ENCODE results near the gene PFDN2.

Gene PFDN2

DNA sequence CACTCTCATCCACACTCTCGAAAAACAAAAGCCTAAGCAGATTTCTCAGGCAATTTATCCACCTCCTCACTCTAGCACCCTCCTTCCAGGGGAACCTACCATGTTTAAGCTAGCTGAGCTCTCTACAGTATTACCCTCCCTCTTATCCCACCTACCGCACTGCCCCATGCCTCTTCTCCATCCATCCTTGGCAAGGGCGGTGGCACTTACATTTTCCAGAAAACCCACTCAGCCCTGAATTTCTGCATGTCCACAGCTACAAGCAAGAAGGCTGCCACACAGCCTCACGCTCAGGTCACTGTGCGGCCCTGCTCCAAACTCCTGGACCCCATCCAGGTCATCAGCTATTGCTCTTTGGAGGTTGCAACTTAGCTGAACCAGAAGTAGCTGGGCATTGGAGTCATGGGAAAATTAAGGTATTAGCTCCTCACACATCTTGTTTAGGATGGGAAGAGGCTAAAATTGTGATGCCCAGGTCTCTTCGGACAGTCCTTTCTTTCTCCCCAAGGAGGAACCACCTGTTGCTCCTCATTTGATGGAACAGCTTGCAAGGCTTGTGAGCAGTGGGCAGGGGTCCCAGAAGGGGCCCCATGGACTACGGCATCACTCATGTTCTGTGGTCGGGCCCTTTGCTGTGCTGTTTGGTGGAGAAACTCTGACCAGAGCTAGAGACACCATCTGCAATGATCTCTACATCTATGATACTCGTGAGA is 18.6 kb downstream of the PFDN2 start:
- no peak for DNase-seq (ENCODE audit: low read depth in 3 of 3)

DNA sequence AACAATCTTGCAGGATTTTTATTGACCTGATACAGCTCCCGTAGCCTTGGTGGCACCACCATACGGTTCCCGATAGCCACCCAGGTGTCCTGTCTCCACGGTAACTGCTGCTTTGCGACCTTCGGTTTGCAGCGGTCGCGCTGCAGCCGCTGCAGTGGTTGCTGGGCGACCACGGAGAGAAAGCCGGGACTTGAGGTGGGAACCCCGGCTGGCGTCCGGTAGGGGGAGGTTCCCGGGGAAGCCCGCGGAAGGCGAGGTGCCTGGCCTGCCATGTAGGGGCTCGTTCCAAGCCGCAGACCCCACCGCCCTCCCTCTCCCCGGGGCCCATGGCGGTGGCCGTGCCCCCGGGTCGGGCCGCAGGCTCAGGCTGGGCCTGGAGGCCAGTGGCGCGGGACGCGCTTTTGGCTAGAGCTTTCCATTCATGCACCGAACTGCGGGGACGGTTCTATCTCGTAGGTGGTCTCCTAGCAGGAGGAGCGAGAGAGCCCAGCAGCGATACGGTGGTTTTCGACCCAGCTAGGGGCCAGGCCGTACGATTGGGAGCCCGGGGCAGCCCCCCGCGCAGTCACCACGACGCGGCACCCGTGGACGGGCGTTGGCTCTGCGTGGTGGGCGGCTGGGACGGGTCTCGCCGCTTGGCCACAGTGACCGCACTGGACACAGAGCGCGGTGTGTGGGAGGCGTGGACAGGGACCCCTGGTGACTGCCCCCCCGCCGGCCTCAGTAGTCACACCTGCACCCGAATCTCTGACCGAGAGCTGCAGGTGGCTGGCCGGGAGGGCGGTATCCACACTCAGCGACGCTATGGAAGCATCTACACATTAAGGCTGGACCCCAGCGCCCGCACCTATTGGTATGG is 19.4 kb downstream of the PFDN2 start, which contains the start of gene KLHDC9:
Gene KLHDC9, plus strand, starts transcription at position 152 of the 859 bp plus-strand sequence. Its CDS starts 175 bp downstream, at position 327.
- DNase-seq (ENCODE audit: low read depth in 3 of 3) = peak; percentile 35 to 73 (median 38)

DNA sequence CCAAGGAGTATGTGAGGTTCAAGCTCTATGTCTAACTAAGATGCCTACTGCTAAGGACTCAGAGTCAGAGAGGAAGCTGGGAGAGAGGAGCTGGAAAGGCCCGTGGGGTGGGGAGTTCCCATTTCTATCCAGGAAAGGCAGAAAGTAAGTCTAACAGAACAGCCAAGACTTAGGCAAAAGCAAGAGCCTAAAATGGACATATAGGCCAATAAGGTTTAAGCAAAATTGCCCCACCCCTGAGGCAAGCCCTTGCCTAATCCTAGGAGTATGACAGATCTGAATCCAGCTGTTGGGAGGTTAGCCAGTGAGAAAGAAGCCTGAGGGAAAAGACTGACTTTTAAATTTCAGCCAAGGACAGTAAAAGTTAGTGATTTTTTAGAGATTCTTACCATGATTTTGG is 21.3 kb downstream of the PFDN2 start:
- DNase-seq (ENCODE audit: low read depth in 3 of 3) = no peak

DNA sequence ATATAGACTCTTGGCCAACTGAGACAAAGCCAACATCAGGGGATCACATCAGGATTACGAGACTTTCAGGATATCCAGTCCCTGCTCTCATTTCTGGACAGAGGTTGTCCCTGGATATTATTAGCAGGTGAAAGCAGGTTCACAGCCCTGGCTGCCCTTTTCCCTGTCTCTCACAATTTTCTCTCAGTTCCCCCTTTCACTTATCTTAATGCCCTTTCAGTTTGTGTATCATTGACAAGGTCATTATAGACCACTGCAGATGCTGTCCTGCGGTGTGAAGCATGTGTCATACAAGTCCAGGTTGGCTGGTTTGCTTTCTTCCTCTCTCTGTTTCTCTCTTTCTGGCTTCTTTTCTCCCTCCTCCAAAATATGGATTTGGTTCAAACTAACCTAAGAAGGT is 21.8 kb downstream of the PFDN2 start:
- no peak for DNase-seq (ENCODE audit: low read depth in 3 of 3)

DNA sequence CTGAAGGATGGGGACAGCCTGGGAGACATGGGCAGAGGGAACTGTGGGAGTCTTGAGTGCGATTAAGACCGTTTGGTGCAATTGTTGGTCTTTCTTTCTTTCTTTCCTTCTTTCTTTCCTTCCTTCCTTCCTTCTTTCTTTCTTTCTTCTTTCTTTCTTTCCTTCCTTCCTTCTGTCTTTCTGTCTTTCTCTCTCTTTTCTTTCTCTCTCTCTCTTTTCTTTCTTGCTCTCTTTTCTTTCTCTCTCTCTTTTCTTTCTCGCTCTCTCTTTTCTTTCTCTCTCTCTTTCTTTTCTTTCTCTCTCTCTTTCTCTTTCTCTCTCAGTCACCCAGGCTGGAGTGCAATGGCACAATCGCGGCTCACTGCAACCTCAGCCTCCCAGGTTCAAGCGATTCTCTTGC is 22.6 kb downstream of the PFDN2 start:
- no peak for DNase-seq (ENCODE audit: low read depth in 3 of 3)

DNA sequence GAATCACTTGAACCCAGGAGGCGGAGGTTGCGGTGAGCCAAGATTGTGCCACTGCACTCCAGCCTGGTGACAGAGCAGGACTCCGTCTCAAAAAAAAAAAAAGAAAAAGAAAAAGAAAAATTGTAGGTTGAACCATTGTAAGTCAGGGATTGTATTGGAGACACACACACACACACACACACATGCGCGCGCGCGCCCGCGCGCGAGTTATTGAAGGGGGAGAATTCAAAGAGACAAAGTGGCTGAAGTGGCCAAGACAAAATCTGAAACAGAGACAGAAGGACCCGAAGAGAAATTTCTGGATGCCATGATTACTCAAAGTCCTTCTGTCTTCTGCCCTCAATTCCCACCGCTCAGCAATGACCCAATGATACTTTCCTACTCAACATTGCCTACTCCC is 23.4 kb downstream of the PFDN2 start:
- no peak for DNase-seq (ENCODE audit: low read depth in 3 of 3)

DNA sequence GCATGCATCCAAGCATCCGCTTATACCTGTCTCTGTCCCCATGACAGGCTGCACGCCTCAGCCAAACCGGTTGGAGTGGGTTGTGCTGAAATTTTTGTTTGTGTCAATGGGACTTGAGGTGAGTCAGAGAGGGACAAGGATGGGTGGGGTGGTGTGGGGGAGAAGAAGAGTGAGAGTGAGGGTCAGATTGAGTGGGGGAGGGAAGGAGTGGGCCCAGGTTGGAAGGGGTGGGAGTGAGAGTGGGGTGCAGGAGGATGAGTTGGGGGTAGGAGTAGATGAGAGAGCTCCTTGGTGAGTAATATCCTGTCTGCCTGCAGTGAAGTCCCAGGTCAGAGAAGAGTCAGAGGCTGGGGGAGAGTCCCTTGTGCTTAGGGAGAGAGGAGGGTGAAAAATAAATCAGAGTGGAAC is 25.2 kb downstream of the PFDN2 start:
- DNase-seq (ENCODE audit: low read depth in 3 of 3) = peak; percentile 16 to 47 (median 36)

DNA sequence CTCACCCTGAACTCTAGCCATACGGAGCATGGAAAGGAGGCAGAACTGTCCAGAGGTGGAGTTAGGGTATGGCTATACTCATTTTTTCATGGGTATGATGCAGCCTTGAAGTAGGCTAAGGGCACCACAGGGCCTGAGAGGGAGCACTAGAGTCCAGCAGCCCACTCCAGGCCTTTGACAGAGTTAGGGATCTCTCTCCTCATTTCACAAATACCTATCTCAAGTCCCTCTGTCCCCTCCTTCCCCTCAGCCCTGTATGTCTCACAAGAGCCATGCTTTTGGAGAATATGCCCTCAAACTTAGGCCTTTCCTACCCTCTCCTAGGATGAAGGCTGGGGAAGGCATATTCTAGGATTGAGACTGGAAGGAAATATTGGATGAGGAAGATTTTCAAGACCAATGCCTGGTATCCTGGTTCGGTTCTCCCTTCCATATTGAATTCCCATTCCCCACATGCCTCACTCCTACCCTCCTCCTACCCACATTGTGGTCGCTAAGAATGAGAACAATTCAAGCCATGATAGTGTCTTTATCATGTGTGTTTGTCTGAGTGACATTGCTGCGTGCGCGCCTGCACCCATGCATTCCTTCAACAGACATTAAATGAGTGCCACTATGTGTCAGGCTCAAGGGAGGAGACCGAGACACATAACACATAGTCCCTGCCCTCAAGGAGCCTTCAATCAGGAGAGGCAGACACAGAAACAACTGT is 25.9 kb downstream of the PFDN2 start:
- no peak for DNase-seq (ENCODE audit: low read depth in 3 of 3)

DNA sequence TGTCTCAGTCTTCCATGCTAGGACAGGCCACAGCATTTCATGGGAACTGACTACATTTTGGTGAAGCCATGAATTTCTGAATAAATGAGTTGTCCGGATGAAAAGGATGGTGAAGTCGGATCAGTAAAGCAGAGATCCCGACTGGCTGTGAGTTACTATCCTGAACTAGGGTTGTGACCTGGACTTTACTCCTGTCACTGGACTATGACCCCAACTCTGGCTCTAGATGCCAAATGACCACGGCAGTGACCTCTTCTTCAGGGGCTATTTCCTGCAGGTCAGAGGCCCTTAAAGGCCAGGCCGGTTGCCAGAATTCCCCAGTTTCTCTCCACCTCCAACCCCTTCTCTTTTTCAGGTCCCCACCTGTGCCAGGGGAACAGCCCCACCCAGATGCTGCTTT is 26.7 kb downstream of the PFDN2 start:
- no peak for DNase-seq (ENCODE audit: low read depth in 3 of 3)

DNA sequence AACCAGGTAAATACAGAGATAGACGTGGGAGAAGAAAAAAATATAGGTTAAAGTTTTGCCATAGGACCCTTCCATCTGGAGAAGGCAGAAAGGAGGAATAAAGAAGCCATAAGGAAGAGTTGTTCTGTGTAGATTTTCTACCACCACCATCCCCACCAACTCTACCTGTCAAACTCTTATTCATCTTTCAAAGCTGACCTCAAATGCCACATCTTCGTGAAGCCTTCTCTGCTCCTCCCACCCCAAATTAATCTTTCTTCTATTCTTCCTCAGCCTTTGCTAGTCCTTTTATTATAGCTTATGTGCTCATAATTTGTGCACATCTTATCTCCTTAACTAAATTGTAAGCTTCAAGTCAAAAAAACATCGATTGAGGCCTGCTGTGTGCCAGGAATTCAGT is 27.2 kb downstream of the PFDN2 start:
- no peak for DNase-seq (ENCODE audit: low read depth in 3 of 3)

DNA sequence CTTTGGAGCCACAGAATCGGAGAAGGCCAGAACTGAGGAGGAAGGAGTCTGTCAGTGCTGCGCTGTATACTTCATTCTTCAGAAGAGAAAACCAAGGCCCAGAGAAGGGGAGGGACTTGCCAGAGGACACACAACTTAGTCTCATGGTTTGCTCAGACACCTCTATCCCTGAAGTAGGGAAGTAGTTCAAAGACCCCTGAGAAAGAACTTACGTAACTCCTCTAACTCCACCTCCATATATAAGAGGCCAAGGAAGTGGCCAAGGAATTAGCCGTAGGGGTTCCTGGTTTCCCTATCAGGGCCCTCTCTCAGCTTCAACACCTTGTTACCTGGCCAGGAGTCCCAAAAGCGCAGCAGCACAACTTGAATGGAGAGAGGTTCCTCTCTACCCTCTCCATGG is 27.9 kb downstream of the PFDN2 start:
- DNase-seq (ENCODE audit: low read depth in 3 of 3) = no peak

DNA sequence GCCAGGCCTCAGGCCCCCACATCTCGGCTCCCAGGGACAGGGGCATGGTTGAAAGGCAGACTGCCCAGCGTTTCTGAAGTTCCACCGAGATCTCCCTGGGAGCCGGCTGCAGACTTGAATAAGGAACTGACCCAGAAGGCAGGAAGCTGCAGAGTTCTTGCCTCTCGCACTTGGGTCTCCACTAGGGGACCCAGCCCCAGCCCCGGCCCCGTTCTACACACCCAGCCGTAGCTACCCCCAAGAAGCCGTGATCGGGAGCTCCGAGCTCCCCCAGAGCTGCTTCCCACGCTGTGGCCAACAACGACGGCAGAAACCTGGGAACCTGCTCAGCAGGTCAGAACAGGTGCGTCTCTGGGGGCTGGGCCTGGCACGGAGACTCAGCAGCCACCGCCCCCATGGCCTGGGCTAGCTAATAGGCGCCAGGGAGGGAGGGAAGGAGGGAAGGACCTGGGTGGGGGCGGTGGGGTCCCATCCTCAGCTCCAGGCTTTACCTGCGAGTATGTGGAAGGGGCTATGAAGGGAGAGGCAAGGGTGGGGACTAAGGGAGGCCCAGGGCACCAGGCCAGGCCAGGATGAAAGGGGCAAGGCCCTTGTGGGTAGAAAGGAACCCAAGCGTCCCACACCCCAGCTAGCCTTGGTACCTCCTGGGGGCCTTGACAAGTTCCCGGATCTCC is 28.4 kb downstream of the PFDN2 start, which contains the start of gene NECTIN4:
Gene NECTIN4, minus strand, starts transcription at position 308 of the 674 bp plus-strand sequence. Its CDS starts 262 bp downstream, at position 46.
- DNase-seq (ENCODE audit: low read depth in 3 of 3) = no peak

DNA sequence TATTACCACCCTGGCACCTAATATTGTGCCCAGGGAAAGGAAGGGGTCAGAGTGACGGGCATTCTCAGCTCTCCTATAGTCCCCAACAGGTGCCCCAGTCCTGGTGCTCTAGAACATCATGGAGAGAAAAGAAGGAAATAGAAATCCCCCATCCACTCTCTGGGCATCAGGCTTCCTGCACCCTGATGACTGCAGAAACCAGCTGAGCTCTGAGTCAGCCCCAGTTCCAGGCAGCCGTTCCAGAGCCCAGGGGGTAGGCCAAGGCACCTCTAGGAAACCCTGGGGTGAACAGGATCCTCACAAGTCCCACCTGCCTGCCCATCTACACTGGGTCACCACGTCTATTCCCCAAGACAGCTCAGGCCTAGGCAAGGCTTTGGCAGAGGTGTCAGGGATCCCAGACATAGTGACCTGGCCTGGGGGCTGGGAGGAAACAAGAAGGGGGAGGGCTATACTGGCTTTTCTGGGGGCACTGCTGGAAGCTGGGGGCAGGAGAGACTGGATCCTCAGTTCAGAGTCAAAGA is 29.2 kb downstream of the PFDN2 start:
- no peak for DNase-seq (ENCODE audit: low read depth in 3 of 3)

DNA sequence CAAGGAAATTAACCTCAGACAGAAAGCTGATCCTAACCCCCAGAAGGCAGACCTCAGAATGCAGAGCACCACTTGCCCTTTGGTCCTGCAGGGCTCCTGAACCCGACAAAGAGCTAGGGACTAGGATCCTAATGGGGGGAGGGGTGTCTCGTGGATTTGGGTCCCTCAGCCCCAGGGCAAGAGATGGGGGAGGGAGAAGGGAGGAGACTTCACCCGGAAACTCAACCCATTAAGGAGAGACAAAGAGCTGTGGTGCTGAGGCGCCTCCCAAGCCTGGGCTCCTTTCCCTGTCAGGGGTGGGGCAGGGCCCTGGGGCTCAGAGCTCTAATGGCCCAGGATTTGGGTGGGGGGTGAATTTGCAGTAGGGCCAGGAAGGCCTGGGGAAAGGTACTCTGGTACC is 31.4 kb downstream of the PFDN2 start:
- no peak for DNase-seq (ENCODE audit: low read depth in 3 of 3)

DNA sequence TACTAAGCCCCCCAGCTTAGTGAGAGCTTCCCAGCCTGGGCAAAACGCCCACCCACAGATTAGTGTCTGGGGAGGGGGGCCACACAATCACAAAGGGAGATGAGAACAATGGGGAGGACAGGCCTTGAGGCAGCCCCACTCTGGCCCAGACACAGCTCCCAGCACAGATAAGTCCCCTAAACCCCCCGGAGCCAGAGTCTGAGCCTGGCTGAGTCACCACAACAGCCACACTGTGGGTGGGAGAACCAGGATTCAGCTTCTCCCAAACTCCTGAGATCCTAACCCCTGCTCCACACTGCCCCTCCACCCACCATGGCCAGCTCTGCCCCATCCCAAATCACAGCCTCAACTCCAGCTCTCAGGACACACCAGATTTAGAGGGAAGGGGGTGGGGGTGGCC is 32.7 kb downstream of the PFDN2 start:
- no peak for DNase-seq (ENCODE audit: low read depth in 3 of 3)

DNA sequence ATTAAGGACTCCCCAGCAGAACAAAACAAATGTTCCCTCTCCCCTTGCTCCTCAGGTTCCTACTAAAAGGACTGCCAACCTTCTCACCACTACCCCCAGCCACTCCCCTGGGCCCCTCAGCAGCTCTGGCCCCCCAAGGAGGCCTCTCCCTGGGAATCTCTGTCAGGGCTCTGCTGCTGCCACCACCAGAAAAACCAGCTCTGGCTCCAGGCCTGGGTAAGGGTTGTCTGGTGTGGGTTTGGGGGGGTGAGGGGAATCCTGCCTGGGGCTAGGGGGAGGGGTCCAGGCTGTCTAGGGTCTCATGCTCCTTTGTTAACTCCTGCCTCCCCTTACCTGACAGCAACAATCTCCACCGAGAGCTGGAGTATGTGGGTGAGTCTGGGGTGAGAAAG is 33.2 kb downstream of the PFDN2 start:
- DNase-seq (ENCODE audit: low read depth in 3 of 3) = no peak

DNA sequence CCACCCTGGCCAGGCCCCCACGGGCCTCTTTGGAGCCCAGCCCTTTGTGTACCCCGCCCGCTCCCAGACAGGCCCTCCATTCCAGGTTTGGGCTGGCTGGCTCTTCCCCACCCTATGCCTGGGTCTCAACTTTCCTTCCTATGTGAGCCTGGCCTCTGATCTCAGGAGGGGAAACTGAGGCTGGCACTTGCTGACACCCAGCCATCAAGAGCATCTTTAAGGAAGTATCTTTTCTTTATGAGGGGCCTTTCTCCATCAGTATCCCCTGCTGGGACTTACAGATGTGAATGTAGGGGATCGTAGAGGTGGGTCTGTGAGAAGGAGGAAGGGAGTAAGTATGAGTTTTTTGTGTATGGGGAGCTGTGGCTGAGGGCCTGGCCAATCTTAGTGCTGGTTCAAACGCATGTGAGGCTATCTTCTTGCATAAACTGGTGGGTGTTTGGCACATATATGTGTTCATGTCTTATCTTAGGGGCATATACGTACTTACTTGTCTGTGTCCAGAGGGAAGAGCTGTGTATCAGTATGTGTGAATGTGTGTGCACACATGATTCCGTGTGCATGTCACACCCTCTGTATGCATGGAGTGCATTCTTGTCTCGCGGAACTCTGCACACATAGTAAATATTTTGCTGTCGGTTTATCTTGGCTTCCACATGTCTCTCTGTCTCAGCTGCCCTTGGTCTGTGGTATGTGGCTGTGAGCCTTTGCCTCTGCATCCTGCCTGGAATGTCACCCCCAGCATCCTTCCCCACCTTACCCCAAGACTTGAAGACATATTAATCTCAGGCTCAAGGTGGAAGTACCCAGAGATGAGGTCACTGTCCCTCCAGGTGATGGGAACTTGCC is 33.9 kb downstream of the PFDN2 start:
- no peak for DNase-seq (ENCODE audit: low read depth in 3 of 3)

DNA sequence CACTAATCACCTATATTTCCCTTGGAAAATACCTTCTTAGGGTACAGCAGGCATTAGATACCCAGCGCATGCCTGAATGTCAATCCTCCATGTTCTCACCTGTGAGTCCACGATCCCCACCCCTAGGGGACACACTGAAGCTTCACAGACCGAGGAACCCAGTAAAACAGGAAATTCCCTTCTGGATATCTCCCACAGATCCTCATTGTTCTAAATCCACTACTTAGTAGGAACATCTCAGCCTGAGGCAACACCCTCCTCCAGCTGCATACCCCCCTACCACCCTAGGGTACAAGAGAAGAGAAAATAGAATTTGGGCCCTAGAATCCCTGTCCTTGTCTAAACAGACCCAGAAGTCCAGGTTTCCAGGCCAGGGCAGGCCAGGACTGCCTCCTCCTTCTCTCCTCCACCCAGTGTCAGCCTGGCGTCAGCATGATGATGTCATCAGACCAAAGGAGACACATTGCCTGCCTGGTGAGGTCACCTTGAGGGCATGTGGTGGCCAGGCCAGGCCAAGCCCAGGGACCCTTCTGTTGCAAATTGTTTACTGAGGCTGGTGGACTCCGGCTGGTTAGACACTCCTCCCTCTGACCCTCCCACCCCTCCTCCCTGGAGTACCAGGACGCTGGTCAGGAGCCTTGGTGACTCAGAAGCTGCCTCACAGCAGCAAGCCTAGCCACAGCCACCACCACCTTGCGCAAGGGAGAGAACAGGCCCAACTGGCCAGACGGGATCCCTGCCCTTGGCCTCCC is 34.7 kb downstream of the PFDN2 start:
- no peak for DNase-seq (ENCODE audit: low read depth in 3 of 3)

DNA sequence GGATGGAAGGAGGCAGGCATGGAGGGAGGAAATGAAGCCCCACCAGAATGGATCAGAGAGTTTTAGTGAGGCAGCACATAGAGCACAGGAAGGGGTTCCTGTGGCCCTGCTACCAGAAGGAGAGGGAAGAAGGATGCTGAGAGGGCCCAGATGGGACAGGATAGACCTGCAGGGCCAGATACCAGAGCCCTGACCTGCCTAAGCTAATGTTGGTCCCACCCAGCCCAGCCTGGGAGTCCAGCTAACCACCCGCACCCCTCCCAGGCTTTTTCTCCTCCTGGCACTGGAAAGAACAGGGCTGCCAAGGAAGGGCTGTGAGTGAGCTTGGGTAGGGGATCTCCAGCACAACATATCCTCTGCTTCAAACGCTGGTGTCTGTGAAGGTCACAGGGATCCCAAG is 35.4 kb downstream of the PFDN2 start:
- DNase-seq (ENCODE audit: low read depth in 3 of 3) = no peak

DNA sequence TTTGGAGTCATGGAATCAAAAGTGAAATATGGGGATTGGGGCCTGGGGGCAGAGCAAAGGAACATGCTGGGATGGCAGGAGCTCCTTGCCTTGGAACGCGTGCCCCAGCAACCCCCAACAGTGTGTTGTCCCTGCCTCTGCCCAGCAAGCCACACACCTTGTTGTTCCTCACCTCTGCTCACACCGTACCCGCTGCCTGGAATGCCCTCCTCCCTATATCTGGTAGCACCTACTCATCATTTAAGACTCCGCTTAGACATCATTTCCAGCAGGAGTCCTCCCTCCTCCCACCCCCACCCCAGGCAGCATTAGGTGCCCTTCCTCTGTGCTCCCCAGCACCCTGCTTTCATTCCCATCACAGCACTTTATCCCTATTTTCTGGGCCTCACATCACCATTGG is 36.3 kb downstream of the PFDN2 start:
- no peak for DNase-seq (ENCODE audit: low read depth in 3 of 3)
